Cardiac fibroblast (primary cell): Measurements from ENCODE around the gene NFIX.
A peak's percentile ranks its signal among the peaks of the same experiment; 100 is the strongest.

Experiments used
- DNase-seq, 2 donors: peaks; one replicate each; pipeline versions ENCODE4 v3.0.0 to v3.0.0-alpha.2; 2010; ENCODE audit warnings: low read depth in 2 of 2
- H3K4me3 ChIP-seq, 2 donors: replicated peaks in 1 of 2; 1 replicate in 1 of 2; 2 replicates in 1 of 2; pipeline ENCODE4 v1.5.1; 2011; ENCODE audit warnings: low read depth in 2 of 2, low read length in 2 of 2, mild to moderate bottlenecking in 2 of 2, moderate library complexity in 1 of 2
- CTCF ChIP-seq: IDR thresholded peaks from one replicate; pipeline ENCODE4 v1.5.1; 2011; ENCODE audit warnings: low read depth, mild to moderate bottlenecking, low read length, inconsistent platforms

Gene NFIX

GRCh38 chr19:13066226-13066625, 71.0 kb downstream of the NFIX start:
- no peak overlapping the region for H3K4me3 ChIP-seq
- no peak for TF ChIP-seq CTCF
- no peak for DNase-seq

- TF ChIP-seq CTCF, result no peak
- peak in 1 of 2 donors; percentile 30 for DNase-seq
- no peak overlapping the region for H3K4me3 ChIP-seq
Measured at GRCh38 chr19:13066933-13067807, 71.9 kb downstream of the NFIX start.

GRCh38 chr19:13068085-13068846, 73.0 kb downstream of the NFIX start:
- TF ChIP-seq CTCF, result no peak
- H3K4me3 ChIP-seq, result no peak overlapping the region
- no peak for DNase-seq

- no peak overlapping the region for H3K4me3 ChIP-seq
- no peak for TF ChIP-seq CTCF
- DNase-seq, result no peak
Measured at GRCh38 chr19:13069415-13070359, 74.4 kb downstream of the NFIX start.

GRCh38 chr19:13070425-13071140, 75.3 kb downstream of the NFIX start:
- no peak for DNase-seq
- TF ChIP-seq CTCF, result no peak
- no peak overlapping the region for H3K4me3 ChIP-seq
